Activated T-cell treated with anti-CD3 and anti-CD28 coated beads, Interleukin-2, amount 50 U/mL, for 4 hours (primary cell): Measurements from ENCODE around the gene JADE1. TPM values are rescaled to one million over a fixed set of nuclear protein-coding genes. Genes with fewer than 3 reads are reported as not detected.
A peak's percentile ranks its signal among the peaks of the same experiment; 100 is the strongest.

Source experiments
- ATAC-seq, 2 donors: fragments of 200-7000 bp; cut with Tn5 transposase; one replicate each; pipeline ENCODE4 v1.10.0; 2021
- DNase-seq: peaks from one replicate; pipeline ENCODE4 v3.0.0-alpha.2; 2020
- H3K27me3 Mint-ChIP-seq: one replicate; pipeline ENCODE4 v1.8.0; 2021; ENCODE audit warnings: low read depth, mixed read lengths
- H3K36me3 Mint-ChIP-seq: one replicate; pipeline ENCODE4 v1.8.0; 2022; ENCODE audit warnings: mixed read lengths; ENCODE audit not compliant: insufficient read depth
- H3K4me1 Mint-ChIP-seq: one replicate; pipeline ENCODE4 v1.8.0; 2021; ENCODE audit warnings: low read depth, mixed read lengths
- H3K4me3 Mint-ChIP-seq: one replicate; pipeline ENCODE4 v1.8.0; 2021; ENCODE audit warnings: mild to moderate bottlenecking, moderate library complexity, mixed read lengths
- H3K9me3 Mint-ChIP-seq: one replicate; pipeline ENCODE4 v1.8.0; 2021; ENCODE audit warnings: mixed read lengths
- total RNA-seq, 3 donors: library from RNA; stranded (reverse); gene quantifications; one replicate each; pipeline ENCODE4 v1.2.1, GENCODE V29; 2021

JADE1 gene
- total RNA-seq, 3 donors from 2014 or later, result 30.0 to 40.5 (median 39.1) TPM

- Mint-ChIP-seq H3K36me3 (peaks cover 11% of the 10 kb centered on the region), H3K4me1 (peaks cover 70% of the 10 kb centered on the region), H3K4me3 (no peak overlapping the region), H3K9me3 (no peaks in the 10 kb centered on the region), H3K27me3 (no peaks in the 10 kb centered on the region)
- DNase-seq (no peak), ATAC-seq (no peak)
Measured at GRCh38 chr4:128820671-128821070, 11.2 kb downstream of the JADE1 start.

- ATAC-seq (no peak), DNase-seq (no peak)
- no peak overlapping the region for H3K4me3 Mint-ChIP-seq
- H3K27me3 Mint-ChIP-seq, result no peaks in the 10 kb centered on the region
- no peaks in the 10 kb centered on the region for H3K9me3 Mint-ChIP-seq
- peaks cover 71% of the 10 kb centered on the region for H3K4me1 Mint-ChIP-seq
- H3K36me3 Mint-ChIP-seq, result peaks cover 11% of the 10 kb centered on the region
Measured at GRCh38 chr4:128821151-128821550, 11.7 kb downstream of the JADE1 start.

- DNase-seq (no peak), ATAC-seq (no peak)
- Mint-ChIP-seq H3K27me3 (no peaks in the 10 kb centered on the region), H3K9me3 (no peaks in the 10 kb centered on the region), H3K4me1 (peaks cover 80% of the 10 kb centered on the region), H3K36me3 (peaks cover 14% of the 10 kb centered on the region), H3K4me3 (no peak overlapping the region)
Measured at GRCh38 chr4:128823025-128823661, 13.6 kb downstream of the JADE1 start.

- Mint-ChIP-seq H3K27me3 (no peaks in the 10 kb centered on the region), H3K4me3 (no peak overlapping the region), H3K36me3 (peaks cover 15% of the 10 kb centered on the region), H3K4me1 (peaks cover 67% of the 10 kb centered on the region), H3K9me3 (no peaks in the 10 kb centered on the region)
- DNase-seq (no peak), ATAC-seq (no peak)
Measured at GRCh38 chr4:128825226-128825625, 15.7 kb downstream of the JADE1 start.

DNA sequence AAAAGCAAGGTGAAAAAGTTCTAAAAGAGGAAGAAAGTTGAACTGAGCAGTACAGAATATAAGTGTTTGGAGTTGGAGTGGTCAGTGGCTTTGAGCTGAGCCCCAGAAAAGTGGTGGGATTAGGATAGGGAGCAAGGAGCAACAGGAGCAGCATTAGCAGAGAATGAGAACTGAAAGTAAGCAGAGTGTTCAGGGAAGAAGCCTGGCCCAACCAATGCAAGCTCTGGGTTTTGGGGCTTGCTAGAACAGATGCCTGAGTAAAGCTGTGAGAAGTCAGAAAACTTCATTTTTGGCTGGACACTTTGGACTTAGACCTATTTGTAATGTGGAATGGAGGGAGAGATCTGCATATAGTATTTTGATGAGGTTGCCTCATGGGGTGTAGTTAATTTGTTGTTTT lies 17.8 kb downstream of the JADE1 start:
- Mint-ChIP-seq H3K4me1 (peaks cover 69% of the 10 kb centered on the region), H3K9me3 (no peaks in the 10 kb centered on the region), H3K4me3 (no peak overlapping the region), H3K36me3 (peaks cover 20% of the 10 kb centered on the region), H3K27me3 (no peaks in the 10 kb centered on the region)
- ATAC-seq, result no peak
- no peak for DNase-seq

- DNase-seq (no peak), ATAC-seq (no peak)
- Mint-ChIP-seq H3K4me1 (peaks cover 57% of the 10 kb centered on the region), H3K4me3 (no peak overlapping the region), H3K36me3 (peaks cover 18% of the 10 kb centered on the region), H3K9me3 (no peaks in the 10 kb centered on the region), H3K27me3 (no peaks in the 10 kb centered on the region)
Measured at GRCh38 chr4:128830906-128831503, 21.5 kb downstream of the JADE1 start.

GRCh38 chr4:128831531-128832242 lies 22.2 kb downstream of the JADE1 start:
- no peaks in the 10 kb centered on the region for H3K9me3 Mint-ChIP-seq
- H3K4me1 Mint-ChIP-seq, result peaks cover 55% of the 10 kb centered on the region
- H3K27me3 Mint-ChIP-seq, result no peaks in the 10 kb centered on the region
- ATAC-seq, result no peak
- DNase-seq, result no peak
- peaks cover 19% of the 10 kb centered on the region for H3K36me3 Mint-ChIP-seq
- H3K4me3 Mint-ChIP-seq, result no peak overlapping the region

- Mint-ChIP-seq H3K4me1 (peaks cover 55% of the 10 kb centered on the region), H3K27me3 (no peaks in the 10 kb centered on the region), H3K9me3 (no peaks in the 10 kb centered on the region), H3K4me3 (no peak overlapping the region), H3K36me3 (peaks cover 20% of the 10 kb centered on the region)
- DNase-seq (no peak), ATAC-seq (no peak)
Measured at GRCh38 chr4:128832243-128832625, 22.7 kb downstream of the JADE1 start.

DNA sequence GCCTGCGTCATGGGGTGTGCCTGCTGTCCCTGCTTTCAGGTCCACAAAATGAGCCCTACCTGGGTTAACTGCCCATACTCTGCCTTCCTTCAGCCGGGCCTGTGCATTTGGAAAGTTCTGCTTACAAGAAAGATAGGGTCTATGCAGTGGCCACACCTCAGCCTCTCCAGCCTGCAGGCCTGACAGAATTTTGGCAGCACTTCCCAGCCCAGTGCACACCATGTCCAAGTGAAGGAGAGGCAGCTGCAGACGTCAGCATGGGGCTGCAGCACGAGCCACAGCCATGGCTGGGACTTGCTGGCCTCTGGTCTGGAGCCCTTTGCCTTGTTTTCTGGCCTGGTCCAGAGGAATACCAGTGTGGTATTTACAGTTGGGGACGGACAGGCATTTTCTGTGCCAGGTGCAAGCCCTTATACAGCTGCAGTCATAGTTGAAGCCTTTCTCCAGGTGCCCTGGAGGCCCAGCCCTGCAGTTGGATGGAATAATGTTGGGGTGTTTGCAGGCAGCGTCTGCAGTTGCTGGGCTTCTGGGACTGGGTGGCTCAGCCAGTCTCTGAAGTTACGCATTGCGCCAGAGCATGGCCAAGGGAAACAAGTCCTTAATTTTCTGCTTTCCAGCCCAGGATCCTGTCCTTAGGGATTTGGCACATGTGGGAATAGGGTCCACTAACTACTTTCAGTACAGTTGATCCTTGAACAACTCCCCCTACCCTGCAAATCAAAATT lies 26.2 kb downstream of the JADE1 start:
- H3K27me3 Mint-ChIP-seq, result no peaks in the 10 kb centered on the region
- peaks cover 67% of the 10 kb centered on the region for H3K4me1 Mint-ChIP-seq
- H3K36me3 Mint-ChIP-seq, result peaks cover 12% of the 10 kb centered on the region
- ATAC-seq (no peak), DNase-seq (no peak)
- no peaks in the 10 kb centered on the region for H3K9me3 Mint-ChIP-seq
- H3K4me3 Mint-ChIP-seq, result no peak overlapping the region

- peaks cover 69% of the 10 kb centered on the region for H3K4me1 Mint-ChIP-seq
- H3K27me3 Mint-ChIP-seq, result no peaks in the 10 kb centered on the region
- DNase-seq, result no peak
- H3K4me3 Mint-ChIP-seq, result no peak overlapping the region
- peaks cover 18% of the 10 kb centered on the region for H3K36me3 Mint-ChIP-seq
- H3K9me3 Mint-ChIP-seq, result no peaks in the 10 kb centered on the region
- no peak for ATAC-seq
Measured at GRCh38 chr4:128837198-128837597, 27.7 kb downstream of the JADE1 start.

- DNase-seq (no peak), ATAC-seq (no peak)
- H3K27me3 Mint-ChIP-seq, result no peaks in the 10 kb centered on the region
- H3K4me3 Mint-ChIP-seq, result no peak overlapping the region
- no peaks in the 10 kb centered on the region for H3K9me3 Mint-ChIP-seq
- peaks cover 17% of the 10 kb centered on the region for H3K36me3 Mint-ChIP-seq
- peaks cover 66% of the 10 kb centered on the region for H3K4me1 Mint-ChIP-seq
Measured at GRCh38 chr4:128837679-128838078, 28.2 kb downstream of the JADE1 start.

DNA sequence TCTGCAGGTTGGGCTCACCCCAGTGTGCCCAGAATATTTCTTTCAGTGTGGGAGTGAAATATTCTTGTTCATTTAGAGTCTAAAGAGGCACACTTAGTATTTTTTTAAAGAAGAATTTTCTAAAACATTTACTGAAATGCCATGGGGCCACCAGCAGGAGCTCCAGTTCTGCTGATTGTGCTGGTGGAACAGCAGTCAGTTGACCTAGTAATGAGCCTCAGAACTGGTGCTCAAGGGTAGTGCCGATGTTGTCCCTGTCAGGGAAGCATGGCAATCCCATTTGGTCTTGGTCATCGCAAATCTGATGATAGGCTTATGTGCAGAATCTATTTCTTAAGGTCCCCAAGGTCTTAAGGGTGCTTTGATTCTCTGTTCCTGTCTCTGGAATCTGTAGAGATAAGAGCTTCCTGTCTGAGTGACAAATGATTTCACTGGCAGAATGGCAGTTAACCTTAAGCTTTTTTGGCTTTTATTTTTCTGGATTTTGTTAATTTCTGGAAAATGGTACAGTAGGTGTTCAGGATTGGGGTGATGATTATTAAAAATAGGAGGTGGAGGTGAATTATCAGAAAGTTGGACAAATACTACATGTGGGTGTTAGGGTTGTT lies 31.3 kb downstream of the JADE1 start:
- Mint-ChIP-seq H3K27me3 (no peaks in the 10 kb centered on the region), H3K36me3 (peaks cover 38% of the 10 kb centered on the region), H3K9me3 (no peaks in the 10 kb centered on the region), H3K4me1 (peaks cover 54% of the 10 kb centered on the region), H3K4me3 (peak overlapping the region; percentile 9)
- DNase-seq (no peak), ATAC-seq (no peak)

DNA sequence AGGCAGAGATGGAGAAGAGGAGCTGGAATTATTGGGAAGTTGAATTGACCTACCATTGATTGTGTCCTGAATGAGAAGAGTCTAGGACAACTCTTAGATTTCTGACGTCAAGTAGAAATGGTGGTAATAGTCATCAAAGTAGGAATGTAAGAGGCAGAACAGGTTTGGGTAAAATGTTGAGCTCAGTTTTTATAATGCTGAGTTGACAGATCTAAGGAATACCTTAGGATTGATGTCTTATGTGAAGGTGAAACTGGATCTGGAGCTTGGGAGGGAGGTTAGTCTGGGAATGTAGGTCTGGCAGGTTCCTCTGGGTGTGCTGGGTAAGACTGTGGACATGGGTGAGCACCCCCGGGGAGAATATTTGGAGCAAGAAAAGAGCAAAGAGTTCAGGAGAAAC lies 31.9 kb downstream of the JADE1 start:
- Mint-ChIP-seq H3K27me3 (no peaks in the 10 kb centered on the region), H3K4me1 (peaks cover 51% of the 10 kb centered on the region), H3K36me3 (peaks cover 38% of the 10 kb centered on the region), H3K9me3 (no peaks in the 10 kb centered on the region), H3K4me3 (no peak overlapping the region)
- DNase-seq (no peak), ATAC-seq (no peak)

DNA sequence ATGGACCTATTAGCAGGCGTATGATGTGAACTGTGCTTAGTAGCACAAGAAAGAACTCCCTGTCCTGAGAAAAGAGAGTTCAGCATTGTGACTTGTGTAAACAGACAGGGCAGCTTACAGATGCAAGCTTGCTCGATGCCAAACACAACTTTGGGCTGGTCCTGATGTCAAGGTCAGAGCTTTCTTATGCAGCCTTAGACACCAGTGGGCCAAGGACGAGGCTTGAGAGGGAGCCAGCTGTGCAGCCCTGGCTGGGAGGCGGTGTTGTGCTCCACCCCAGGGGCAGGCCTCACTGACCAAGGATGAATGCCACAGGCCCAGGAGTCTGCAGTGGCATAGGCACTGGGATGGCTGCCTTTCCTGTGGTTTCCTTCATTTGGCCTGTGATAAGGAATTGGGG lies 35.4 kb downstream of the JADE1 start:
- peaks cover 47% of the 10 kb centered on the region for H3K36me3 Mint-ChIP-seq
- H3K27me3 Mint-ChIP-seq, result no peaks in the 10 kb centered on the region
- H3K4me3 Mint-ChIP-seq, result no peak overlapping the region
- ATAC-seq (no peak), DNase-seq (no peak)
- H3K9me3 Mint-ChIP-seq, result no peaks in the 10 kb centered on the region
- H3K4me1 Mint-ChIP-seq, result peaks cover 19% of the 10 kb centered on the region
